LNCAP (cell line): Measurements from ENCODE around the gene PTGDS.

Experiments
- CTCF ChIP-seq: fragments of 450-650 bp; IDR thresholded peaks from 2 replicates; pipeline ENCODE4 v1.5.1; 2017; ENCODE audit warnings: mild to moderate bottlenecking

Gene PTGDS

GRCh38 chr9:136937186-136938001 lies 39.9 kb upstream of the PTGDS start:
- TF ChIP-seq CTCF: no peak

GRCh38 chr9:136939431-136939995 lies 37.8 kb upstream of the PTGDS start:
- TF ChIP-seq CTCF: no peak

GRCh38 chr9:136939996-136940525 lies 37.2 kb upstream of the PTGDS start:
- TF ChIP-seq CTCF: no peak

- TF ChIP-seq CTCF: no peak
These were observed 36.6 kb upstream of the PTGDS start for GRCh38 chr9:136940526-136941230.

GRCh38 chr9:136941231-136942111 lies 35.8 kb upstream of the PTGDS start:
- TF ChIP-seq CTCF: no peak

GRCh38 chr9:136942112-136942880 lies 35.0 kb upstream of the PTGDS start:
- no peak for TF ChIP-seq CTCF
